ENCODE data around the gene ETV5. TPM values are rescaled to one million over a fixed set of nuclear protein-coding genes. Genes with fewer than 3 reads are reported as not detected.
A peak's percentile ranks its signal among the peaks of the same experiment; 100 is the strongest.

Gene ETV5
- total RNA-seq, 1 donor from 2014 or later, result 29.7 TPM

DNA sequence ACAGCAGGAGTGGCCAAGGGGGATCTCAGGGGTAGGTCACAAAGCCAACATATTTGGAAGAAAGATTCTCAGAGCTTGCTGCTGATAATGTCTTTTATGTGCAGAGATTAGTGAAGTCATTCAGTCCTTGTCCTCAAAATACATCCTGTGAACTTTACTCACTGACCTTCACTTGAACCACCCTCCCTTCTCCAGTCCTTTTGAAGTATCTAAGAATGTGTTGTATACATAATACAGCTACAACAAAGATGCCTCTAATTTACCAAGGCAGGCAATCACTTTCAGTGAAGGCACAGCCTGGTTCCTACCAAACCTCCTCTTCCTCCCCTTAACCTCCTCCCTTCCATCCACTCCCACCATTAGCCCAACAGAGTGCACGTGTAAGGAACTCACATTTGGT is 38.3 kb downstream of the ETV5 start:
- Mint-ChIP-seq H3K4me3 (no peak overlapping the region), H3K36me3 (peaks cover 21% of the 10 kb centered on the region), H3K27me3 (ENCODE audit: low read depth) (no peaks in the 10 kb centered on the region), H3K9me3 (peaks cover 11% of the 10 kb centered on the region), H3K4me1 (peaks cover 14% of the 10 kb centered on the region), H3K27ac (peak overlapping the region; percentile 53)
- no peak for DNase-seq (ENCODE audit: low spot score in 2 of 2, unreplicated experiment in 2 of 2)
- TF ChIP-seq, protein P1, sequence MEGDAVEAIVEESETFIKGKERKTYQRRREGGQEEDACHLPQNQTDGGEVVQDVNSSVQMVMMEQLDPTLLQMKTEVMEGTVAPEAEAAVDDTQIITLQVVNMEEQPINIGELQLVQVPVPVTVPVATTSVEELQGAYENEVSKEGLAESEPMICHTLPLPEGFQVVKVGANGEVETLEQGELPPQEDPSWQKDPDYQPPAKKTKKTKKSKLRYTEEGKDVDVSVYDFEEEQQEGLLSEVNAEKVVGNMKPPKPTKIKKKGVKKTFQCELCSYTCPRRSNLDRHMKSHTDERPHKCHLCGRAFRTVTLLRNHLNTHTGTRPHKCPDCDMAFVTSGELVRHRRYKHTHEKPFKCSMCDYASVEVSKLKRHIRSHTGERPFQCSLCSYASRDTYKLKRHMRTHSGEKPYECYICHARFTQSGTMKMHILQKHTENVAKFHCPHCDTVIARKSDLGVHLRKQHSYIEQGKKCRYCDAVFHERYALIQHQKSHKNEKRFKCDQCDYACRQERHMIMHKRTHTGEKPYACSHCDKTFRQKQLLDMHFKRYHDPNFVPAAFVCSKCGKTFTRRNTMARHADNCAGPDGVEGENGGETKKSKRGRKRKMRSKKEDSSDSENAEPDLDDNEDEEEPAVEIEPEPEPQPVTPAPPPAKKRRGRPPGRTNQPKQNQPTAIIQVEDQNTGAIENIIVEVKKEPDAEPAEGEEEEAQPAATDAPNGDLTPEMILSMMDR (IDR thresholded peaks at IDR 0.05; ENCODE audit: unreplicated experiment), result no peak

DNA sequence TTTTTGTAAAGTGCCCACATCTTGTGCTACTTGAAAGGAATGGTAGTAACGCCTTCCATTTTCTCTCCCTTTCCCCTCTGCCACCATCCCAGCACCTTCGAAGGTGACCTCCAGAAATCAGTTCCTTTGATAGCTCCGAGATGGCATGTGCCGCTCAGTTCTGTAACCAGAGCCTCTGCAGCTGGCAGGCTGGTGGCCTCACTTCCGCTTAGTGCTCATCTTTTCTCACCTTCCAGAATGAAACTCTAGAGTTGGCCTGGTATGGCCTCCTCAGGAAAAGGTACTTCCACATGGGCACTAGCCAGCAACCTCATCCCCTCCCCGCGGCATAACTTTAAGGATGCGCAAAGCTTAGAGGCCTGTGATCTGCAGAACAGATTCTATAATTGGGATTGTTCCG is 38.8 kb downstream of the ETV5 start:
- H3K36me3 Mint-ChIP-seq, result peaks cover 16% of the 10 kb centered on the region
- DNase-seq (ENCODE audit: low spot score in 2 of 2, unreplicated experiment in 2 of 2), result no peak
- H3K27ac Mint-ChIP-seq, result peak overlapping the region; percentile 53
- H3K27me3 Mint-ChIP-seq (ENCODE audit: low read depth), result no peaks in the 10 kb centered on the region
- H3K9me3 Mint-ChIP-seq, result peaks cover 7% of the 10 kb centered on the region
- no peak overlapping the region for H3K4me3 Mint-ChIP-seq
- peaks cover 14% of the 10 kb centered on the region for H3K4me1 Mint-ChIP-seq
- TF ChIP-seq, protein P1 (IDR thresholded peaks at IDR 0.05; ENCODE audit: unreplicated experiment), result no peak

DNA sequence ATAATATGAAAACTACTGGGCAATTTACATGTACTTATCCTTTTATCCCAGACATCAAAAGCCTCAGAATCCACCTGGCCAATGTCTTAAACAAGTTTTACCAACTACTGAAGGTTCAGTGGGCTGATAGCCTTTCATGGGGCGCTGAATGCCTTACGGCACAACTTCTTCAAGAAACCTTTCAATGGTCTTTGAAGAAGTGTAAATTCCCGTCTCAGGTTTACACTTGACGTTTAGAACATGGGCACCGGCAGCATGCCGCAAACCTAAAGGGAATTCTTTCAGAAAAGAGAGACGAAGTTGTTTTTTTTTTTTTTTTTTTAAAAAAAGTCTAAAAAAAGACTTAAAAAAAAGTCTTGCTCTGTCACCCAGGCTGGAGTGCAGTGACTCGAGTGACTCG is 39.7 kb downstream of the ETV5 start:
- peaks cover 14% of the 10 kb centered on the region for H3K4me1 Mint-ChIP-seq
- TF ChIP-seq, protein P1 (IDR thresholded peaks at IDR 0.05; ENCODE audit: unreplicated experiment), result no peak
- H3K27me3 Mint-ChIP-seq (ENCODE audit: low read depth), result no peaks in the 10 kb centered on the region
- peaks cover 11% of the 10 kb centered on the region for H3K36me3 Mint-ChIP-seq
- H3K27ac Mint-ChIP-seq, result no peak overlapping the region
- no peak for DNase-seq (ENCODE audit: low spot score in 2 of 2, unreplicated experiment in 2 of 2)
- peaks cover 4% of the 10 kb centered on the region for H3K9me3 Mint-ChIP-seq
- H3K4me3 Mint-ChIP-seq, result no peak overlapping the region

DNA sequence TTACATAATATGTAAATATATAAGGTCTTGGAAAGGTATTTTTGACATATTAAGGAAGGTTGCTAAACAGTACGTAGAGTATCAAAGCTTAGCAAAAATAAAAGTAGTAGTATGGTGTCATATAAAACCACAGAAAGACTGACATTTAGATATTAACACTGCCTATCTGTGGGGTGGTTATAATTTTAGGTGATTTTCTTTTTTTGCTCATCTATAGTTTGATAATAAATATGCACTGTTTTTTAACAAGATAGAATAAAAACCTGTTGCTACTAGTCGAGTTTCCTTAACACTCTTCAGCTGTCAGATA is 40.7 kb downstream of the ETV5 start:
- no peak for DNase-seq (ENCODE audit: low spot score in 2 of 2, unreplicated experiment in 2 of 2)
- no peak overlapping the region for H3K4me3 Mint-ChIP-seq
- TF ChIP-seq, protein P1 (IDR thresholded peaks at IDR 0.05; ENCODE audit: unreplicated experiment), result no peak
- no peak overlapping the region for H3K27ac Mint-ChIP-seq
- peaks cover 14% of the 10 kb centered on the region for H3K4me1 Mint-ChIP-seq
- H3K36me3 Mint-ChIP-seq, result peaks cover 8% of the 10 kb centered on the region
- H3K9me3 Mint-ChIP-seq, result no peaks in the 10 kb centered on the region
- H3K27me3 Mint-ChIP-seq (ENCODE audit: low read depth), result no peaks in the 10 kb centered on the region

DNA sequence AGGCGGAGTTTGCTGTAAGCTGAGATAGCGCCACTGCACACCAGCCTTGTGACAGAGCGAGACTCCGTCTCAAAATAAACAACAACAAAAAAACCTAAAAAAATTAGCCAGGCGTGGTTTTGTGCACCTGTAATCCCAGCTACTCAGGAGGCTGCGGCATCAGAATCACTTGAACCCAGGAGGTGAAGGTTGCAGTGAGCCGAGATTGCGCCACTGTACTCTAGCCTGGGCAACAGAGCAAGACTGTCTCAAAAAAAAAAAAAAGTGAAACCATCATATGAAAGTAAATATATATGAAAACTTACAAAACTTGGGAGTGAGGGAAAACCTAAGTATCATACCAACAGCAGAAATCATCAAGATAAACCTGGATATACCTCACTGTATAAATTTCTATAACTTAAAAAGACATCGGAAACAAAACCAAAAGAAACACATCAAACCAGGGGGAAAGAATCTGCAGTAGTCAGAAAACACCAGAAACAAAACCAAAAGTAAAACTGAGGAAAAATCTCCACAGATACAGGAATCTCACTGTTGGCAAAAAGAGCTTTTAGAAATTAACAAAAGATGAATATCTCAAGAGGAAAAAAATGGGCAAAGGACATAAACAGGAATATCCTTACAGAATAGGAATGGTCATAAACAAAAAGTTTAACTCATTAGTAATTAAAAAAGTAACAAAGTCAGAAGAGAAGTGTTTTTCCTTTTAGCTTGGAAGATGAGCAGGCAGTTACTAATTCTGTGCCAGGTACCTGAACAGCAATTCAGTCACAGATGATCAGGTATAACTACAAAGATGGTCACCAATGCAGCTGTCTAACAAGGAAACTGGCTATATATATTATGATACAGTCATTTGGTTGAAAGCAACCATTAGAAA is 41.3 kb downstream of the ETV5 start:
- Mint-ChIP-seq H3K36me3 (peaks cover 9% of the 10 kb centered on the region), H3K9me3 (no peaks in the 10 kb centered on the region), H3K27ac (no peak overlapping the region), H3K4me3 (no peak overlapping the region), H3K27me3 (ENCODE audit: low read depth) (no peaks in the 10 kb centered on the region), H3K4me1 (peaks cover 14% of the 10 kb centered on the region)
- TF ChIP-seq, protein P1 (IDR thresholded peaks at IDR 0.05; ENCODE audit: unreplicated experiment), result no peak
- DNase-seq (ENCODE audit: low spot score in 2 of 2, unreplicated experiment in 2 of 2), result no peak

Measured in mesothelial cell of epicardium (in vitro differentiated cells).